Measurements from ENCODE around the gene PPP1R9B.
A peak's percentile ranks its signal among the peaks of the same experiment; 100 is the strongest.

Gene PPP1R9B

GRCh38 chr17:50141026-50141744 lies 9.3 kb downstream of the PPP1R9B start:
- DNase-seq: no peak
- no peak overlapping the region for H3K4me3 ChIP-seq (ENCODE audit: low read depth, low read length)
- no peaks in the 10 kb centered on the region for H3K27me3 ChIP-seq (replicated peaks)
- in situ Hi-C loops (cut with HindIII; ENCODE audit: low pct_ligation_motif_present, low sequenced_read_pairs): no loop called here
- H3K27ac ChIP-seq: no peak overlapping the region
- peaks cover 84% of the 10 kb centered on the region for H3K36me3 ChIP-seq (replicated peaks)
- TF ChIP-seq CTCF (IDR thresholded peaks at IDR 0.05; ENCODE audit: low read depth, low read length, missing control alignments): no peak

- H3K27me3 ChIP-seq (replicated peaks): no peaks in the 10 kb centered on the region
- no peak overlapping the region for H3K4me3 ChIP-seq (ENCODE audit: low read depth, low read length)
- H3K36me3 ChIP-seq (replicated peaks): peaks cover 89% of the 10 kb centered on the region
- in situ Hi-C loops (cut with HindIII; ENCODE audit: low pct_ligation_motif_present, low sequenced_read_pairs): no loop called here
- no peak overlapping the region for H3K27ac ChIP-seq
- peak; percentile 94 for TF ChIP-seq CTCF (IDR thresholded peaks at IDR 0.05; ENCODE audit: low read depth, low read length, missing control alignments)
- DNase-seq: peak; percentile 77
These were observed 10.3 kb downstream of the PPP1R9B start for GRCh38 chr17:50139950-50140885.

- H3K27me3 ChIP-seq (replicated peaks): no peaks in the 10 kb centered on the region
- no peak for DNase-seq
- peaks cover 89% of the 10 kb centered on the region for H3K36me3 ChIP-seq (replicated peaks)
- in situ Hi-C loops (cut with HindIII; ENCODE audit: low pct_ligation_motif_present, low sequenced_read_pairs): no loop called here
- no peak overlapping the region for H3K27ac ChIP-seq
- H3K4me3 ChIP-seq (ENCODE audit: low read depth, low read length): no peak overlapping the region
- no peak for TF ChIP-seq CTCF (IDR thresholded peaks at IDR 0.05; ENCODE audit: low read depth, low read length, missing control alignments)
These were observed 11.2 kb downstream of the PPP1R9B start for GRCh38 chr17:50139185-50139783.

GRCh38 chr17:50137042-50137441 lies 13.4 kb downstream of the PPP1R9B start:
- Histone ChIP-seq H3K27ac (no peak overlapping the region), H3K4me3 (ENCODE audit: low read depth, low read length) (no peak overlapping the region), H3K36me3 (replicated peaks) (peaks cover 72% of the 10 kb centered on the region), H3K27me3 (replicated peaks) (no peaks in the 10 kb centered on the region)
- in situ Hi-C loops (cut with HindIII; ENCODE audit: low pct_ligation_motif_present, low sequenced_read_pairs): no loop called here
- no peak for TF ChIP-seq CTCF (IDR thresholded peaks at IDR 0.05; ENCODE audit: low read depth, low read length, missing control alignments)
- DNase-seq: no peak

- in situ Hi-C loops (cut with HindIII; ENCODE audit: low pct_ligation_motif_present, low sequenced_read_pairs): no loop called here
- Histone ChIP-seq H3K4me3 (ENCODE audit: low read depth, low read length) (no peak overlapping the region), H3K27ac (no peak overlapping the region), H3K27me3 (replicated peaks) (no peaks in the 10 kb centered on the region), H3K36me3 (replicated peaks) (peaks cover 66% of the 10 kb centered on the region)
- TF ChIP-seq CTCF (IDR thresholded peaks at IDR 0.05; ENCODE audit: low read depth, low read length, missing control alignments): no peak
- no peak for DNase-seq
These were observed 14.3 kb downstream of the PPP1R9B start for GRCh38 chr17:50136096-50136687.

All from brain microvascular endothelial cell (primary cell).